Activated CD8-positive, alpha-beta memory T cell treated with anti-CD3 and anti-CD28 coated beads, Interleukin-2, amount 50 U/mL, for 1 hour (primary cell): Measurements from ENCODE around the gene HMGN2.

Experiments
- DNase-seq: peaks from one replicate; pipeline ENCODE4 v3.0.0-alpha.2; 2020; ENCODE audit errors: extremely low read depth

HMGN2 gene

DNA sequence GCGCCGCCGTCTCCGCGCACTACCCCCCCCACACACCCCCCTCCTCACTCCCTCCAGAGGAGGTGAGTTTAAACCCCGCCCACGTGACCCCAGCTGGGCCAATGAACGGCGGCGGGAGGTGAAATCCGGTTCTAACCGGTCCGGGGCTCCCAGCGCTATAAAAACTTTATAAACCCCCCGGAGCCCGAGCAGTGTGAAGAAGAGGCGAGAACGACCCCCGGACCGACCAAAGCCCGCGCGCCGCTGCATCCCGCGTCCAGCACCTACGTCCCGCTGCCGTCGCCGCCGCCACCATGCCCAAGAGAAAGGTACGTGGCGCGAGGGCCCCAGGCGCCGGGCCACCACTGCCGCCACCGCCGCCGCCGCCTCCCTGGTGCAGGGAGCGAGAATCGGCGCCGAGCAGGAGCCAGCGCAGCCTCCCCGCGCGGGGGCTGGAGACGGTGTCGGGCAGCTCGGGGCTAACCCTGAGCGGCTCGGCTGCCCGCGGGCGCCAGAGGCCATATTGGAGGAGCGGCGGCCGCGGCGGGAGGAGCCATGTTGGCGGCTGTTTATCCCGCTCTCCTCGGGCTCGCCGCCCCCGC is at the start of gene HMGN2:
HMGN2 (plus strand) TSS at position 121 of the 581 bp plus-strand sequence; CDS start at position 294, 173 bp downstream.
- peak; percentile 67 for DNase-seq

DNA sequence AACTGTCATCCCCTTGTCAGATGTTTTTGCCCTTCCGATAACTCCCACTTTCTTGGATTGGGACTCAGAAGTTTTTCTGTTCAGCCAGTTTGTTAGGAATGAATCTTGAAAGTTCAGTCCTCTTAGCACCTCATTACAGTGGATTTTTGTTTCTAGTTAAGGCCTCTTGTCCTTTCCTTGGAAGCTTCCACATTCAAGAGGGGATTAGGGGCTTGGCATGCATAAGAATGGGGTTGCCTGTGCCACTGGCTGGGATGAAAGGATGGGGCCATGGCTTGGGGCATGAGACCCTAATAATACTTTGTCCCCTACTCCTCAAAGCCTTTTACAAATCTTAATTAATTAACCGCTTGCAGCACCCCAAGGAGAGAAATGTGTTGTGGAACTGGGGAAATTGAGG is 42.5 kb upstream of the HMGN2 start:
- no peak for DNase-seq

DNA sequence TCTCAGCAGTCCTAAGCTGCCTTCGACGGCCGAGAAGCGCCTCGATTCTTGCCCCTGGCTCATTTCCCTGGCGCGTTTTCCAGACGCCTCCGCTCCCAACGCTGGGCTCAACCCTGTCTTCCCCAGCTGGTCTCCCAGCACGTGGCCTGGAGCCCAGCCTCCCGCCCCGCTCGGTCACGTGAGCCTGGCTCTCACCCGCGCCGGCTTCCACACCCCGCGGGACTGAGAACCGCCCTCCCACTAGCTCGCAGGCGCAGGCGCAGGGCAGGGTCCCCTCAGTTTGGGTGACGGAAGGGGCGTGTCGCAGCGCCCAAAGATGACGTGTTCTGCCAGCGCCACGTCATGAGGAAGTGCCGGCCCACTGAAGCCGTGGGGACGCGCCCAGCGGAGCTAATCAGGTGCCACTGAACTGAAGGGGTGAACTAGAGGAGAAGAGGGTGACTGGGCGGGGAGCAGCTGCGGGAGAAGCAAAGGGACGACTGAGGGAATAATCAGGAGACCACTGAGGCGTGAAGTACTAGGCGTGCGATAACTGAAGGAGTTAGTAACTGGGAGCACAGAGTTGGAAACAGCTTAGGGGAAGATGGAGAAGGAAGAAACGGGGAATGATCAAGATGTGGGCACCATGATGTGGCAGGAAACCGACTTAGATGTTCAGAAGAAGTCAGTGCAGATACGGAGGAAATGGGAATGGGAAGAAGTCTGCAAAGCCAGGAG is 40.1 kb upstream of the HMGN2 start, which contains the start of gene DHDDS:
DHDDS (plus strand) TSS at position 343 of the 717 bp plus-strand sequence. CDS start 625 bp downstream, outside the sequence.
- DNase-seq, result peak; percentile 93

- no peak for DNase-seq
Observed at GRCh38 chr1:26432793-26433192, 39.4 kb upstream of the HMGN2 start.

DNA sequence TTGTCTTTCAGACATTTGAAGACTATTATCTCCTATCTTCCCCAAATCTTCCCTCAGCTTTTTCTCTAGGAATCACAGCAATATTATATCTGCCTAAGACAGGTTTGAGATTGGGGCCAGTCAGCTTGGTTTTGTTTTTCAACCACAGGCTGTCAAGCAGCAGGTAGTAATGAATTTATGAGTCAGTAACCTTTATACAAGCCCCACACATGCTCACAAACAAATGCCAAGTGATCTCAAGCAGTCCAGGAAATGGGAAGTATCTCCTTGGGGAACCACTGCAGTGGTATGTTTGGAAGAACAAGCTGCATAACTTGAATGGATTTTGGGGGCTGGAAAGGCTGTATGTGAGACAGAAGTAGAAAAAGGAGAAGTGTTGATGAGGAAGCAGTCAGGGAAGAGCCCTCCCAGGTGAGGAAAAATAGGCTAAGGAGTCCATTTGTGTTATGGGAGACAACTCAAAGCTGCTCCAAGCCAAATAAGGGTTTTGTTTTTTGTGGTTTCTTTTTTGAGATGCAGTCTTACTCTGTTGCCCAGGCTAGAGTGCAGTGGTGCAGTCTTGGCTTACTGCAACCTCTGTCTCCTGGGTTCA is 38.0 kb upstream of the HMGN2 start:
- no peak for DNase-seq

- DNase-seq, result no peak
Observed at GRCh38 chr1:26438041-26438440, 34.2 kb upstream of the HMGN2 start.

GRCh38 chr1:26440259-26440658 is 32.0 kb upstream of the HMGN2 start:
- DNase-seq, result no peak

DNA sequence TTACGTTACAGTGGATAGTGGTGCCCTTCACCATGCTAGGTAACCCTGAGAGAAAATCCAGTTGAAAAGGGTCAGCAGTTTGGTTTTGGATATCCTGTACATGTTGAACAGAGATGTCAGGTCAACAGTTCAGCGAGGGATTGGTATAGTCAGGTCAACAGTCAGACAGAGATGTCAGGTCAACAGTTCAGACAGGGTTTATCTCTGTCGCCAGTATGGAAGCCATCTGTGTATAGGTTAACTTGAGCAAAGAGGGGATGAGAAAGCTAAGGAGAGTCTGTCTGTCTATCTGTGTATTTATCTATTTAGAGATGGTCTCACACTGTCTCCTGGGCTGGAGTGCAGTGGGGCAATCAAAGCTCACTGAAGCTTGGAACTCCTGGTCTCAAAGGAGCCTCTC is 22.4 kb upstream of the HMGN2 start:
- no peak for DNase-seq

DNA sequence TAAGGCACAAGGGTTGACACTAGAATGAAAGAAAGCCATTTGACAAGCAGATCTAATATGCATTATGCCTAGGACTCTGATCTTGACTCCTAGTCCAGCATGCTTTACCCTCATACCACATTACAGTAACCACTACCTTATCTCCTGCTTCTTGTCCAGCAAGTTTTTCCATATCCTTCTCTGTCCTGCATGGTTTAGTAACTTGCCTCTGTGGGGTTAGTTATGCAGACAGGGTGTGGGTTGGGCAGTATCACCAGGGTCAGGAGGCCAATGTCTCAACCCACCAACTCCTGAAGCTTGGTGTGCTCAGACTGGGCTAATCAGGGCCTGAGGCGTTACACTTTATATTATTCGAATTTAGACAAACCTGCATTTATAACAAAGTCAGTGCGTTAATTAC is 21.3 kb upstream of the HMGN2 start:
- DNase-seq, result no peak

DNA sequence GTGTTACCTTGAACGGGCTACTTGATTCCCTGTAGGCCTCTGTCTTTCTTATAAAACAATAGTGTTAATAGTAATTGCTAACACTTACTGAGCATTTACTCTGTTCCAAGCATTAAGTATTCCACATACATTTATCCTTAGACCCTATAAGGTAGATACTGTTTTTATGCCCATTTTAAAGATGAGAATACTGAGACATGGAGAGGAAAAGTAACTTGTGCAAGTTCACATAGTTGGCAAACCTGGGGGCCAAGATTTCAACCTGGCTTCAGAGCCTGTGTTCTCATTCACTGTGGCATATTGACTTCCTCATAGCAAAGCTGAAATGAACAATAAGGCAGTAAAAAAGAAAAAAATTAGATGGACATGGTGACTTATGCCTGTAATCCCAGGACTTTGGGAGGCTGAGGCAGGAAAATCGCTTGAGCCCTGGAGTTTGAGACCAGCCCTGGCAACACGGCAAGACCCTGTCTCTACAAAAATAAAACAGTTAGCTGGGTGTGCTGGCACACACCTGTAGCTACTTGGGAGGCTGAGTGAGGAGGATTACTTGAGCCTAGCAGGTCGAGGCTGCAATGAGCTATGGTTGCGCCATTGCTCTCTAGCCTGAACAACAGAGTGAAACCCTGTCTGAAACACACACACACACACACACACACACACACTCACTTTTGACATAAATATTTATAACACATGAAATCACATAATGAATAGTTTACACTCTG is 19.6 kb upstream of the HMGN2 start:
- no peak for DNase-seq

DNA sequence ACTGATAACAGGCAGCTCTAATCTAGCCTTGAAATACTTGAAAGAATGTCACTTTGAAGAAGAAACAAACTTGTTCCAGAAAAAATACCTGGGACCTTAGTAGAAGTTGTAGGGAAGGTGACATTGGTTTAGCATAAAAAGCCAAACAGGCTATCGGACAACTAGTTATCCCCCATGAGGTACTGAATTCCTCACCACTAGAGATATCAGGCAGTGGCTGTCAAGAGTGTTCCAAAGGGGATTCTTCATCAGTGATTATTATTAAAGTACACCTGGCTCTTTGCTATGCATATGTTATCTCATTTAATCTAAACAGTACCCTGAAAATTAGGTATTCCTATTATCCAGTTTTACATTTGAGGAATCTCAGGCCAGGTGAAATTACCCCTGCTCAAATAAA is 13.1 kb upstream of the HMGN2 start:
- DNase-seq, result no peak

DNA sequence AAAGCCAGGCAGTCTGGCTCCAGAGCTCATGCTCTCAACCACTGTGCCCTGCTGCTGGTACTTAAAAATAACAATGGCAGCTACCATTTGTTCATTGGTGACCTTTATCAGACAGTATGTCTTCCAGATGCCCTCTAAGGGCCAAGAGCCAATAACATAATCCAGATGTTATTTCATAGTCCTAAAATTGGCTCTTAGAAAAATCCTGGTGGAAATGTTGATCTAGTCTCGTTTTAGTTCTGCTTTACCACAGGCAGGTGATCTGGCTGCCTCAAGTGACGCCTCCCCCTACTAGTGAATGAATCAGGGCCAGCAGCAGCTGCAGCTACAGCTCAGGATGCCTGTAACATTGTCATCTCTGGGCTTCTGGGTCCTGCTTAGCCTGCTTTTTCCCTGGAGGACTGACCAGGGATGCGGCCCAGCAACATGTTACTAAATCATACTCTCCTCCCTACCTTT is 12.6 kb upstream of the HMGN2 start:
- DNase-seq, result no peak

GRCh38 chr1:26468911-26469310 is 3.3 kb upstream of the HMGN2 start:
- DNase-seq, result no peak

DNA sequence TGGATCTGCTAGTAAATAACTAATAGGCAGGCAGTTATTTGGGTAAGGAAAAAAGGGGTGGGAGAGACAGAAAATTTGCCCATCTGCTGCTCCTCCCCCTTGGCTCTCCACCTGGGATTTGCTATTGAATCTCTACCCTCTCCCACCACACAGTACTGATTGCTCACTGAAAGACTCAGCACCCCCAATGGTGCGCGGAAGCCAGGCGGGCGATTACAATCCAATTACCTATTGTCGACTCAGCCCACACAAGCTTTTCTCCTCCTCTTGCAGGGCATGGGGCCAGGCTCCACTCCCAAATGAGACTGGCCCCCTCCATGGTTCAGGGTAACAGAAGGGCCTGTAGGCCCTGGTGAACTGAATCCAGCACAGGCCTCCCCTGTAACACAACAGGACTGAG is 2.7 kb upstream of the HMGN2 start:
- no peak for DNase-seq

GRCh38 chr1:26470878-26471497 is 1.3 kb upstream of the HMGN2 start:
- no peak for DNase-seq

DNA sequence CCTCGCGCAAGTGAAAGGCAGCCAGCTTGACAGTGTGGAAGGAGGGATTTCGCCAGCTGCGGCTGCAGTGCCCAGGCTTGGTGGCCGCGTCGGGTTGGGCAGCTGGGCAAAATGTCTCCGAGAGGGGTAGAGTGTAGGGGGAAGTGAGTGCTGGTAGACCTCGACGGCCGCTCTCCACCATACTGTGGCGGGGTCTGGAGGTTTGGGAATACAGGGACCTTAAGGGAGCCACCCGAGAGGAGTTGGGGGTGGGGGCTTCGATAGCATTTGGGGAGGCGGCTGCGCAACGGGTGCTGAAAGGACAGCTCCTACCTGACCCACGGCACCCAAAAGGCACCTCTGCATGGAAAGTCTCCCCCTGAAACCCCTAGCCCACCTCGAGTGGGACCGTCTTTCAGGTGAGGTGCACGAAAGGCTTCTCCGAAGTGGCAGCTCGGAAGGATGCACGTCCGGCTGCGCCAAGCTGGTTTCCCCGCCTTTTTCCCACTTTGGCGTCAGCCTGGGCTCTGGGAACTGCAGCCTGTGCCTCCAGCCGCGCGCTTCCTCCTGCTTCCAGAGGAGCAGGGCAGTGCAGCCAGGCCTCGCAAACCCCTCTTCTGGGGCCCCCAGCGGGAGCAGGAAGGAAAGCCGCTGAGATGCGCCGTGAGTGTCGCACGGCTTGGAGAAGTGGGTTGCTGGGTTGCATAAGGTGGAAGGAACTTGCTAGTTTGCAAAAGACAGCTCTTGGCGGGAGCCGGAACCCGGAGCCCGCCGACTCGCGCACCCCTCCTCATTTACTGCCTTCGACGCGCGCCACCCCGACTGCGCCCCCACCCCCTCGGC is 531 bp upstream of the HMGN2 start:
- no peak for DNase-seq

DNA sequence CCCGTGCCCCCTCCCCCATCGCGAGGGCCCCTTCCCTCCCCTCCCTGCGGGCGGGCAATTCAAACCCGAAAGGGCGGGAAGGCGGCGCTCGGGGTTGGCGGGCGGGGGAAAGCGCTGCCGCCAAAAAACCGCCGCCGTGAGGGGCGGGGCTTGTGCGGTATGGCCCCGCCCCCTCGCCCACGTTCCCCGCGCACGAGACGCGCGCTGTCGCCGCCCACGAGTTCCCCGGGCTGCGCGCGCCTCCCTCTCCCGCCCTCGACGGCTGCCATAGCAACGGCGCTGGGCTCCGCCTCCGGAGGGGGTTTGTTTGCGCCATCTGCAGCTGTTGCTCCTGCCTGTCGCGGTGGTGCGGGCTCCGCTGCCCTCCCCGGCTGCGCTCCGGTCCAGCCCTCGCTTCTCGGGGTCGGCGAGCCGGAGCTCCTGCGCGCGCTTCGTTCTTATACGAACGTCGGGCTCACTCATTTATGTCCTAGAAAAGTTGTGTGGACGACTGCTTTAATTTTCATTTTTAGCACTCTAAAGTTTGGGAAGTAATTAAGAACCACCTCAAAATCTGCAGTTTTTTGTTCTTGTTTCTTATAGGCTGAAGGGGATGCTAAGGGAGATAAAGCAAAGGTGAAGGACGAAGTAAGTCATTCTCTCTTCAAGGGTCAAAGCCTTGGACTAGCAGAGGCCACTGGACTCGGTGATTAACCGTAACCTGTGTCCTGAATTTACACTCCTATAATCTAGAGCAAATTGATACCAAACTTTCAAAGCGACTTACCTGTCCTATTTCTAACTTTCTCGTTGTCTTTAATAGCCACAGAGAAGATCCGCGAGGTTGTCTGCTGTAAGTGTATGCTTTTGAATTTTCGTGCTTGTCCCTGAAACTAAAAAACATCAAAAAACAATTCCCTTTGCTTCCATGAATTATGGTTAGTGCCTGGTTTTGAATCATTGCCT is 933 bp downstream of the HMGN2 start:
- peak; percentile 84 for DNase-seq

- no peak for DNase-seq
Observed at GRCh38 chr1:26474818-26475217, 2.6 kb downstream of the HMGN2 start.

- DNase-seq, result no peak
Observed at GRCh38 chr1:26475989-26476388, 3.7 kb downstream of the HMGN2 start.

- no peak for DNase-seq
Observed at GRCh38 chr1:26476958-26477357, 4.7 kb downstream of the HMGN2 start.
